Measurements from ENCODE around the gene CSNK1A1.
"Not testable (repeated sequence)": the region's sequence is repeated elsewhere in the genome, so short reads cannot be mapped to it uniquely, and the experiment has no call there.

Gene CSNK1A1

DNA sequence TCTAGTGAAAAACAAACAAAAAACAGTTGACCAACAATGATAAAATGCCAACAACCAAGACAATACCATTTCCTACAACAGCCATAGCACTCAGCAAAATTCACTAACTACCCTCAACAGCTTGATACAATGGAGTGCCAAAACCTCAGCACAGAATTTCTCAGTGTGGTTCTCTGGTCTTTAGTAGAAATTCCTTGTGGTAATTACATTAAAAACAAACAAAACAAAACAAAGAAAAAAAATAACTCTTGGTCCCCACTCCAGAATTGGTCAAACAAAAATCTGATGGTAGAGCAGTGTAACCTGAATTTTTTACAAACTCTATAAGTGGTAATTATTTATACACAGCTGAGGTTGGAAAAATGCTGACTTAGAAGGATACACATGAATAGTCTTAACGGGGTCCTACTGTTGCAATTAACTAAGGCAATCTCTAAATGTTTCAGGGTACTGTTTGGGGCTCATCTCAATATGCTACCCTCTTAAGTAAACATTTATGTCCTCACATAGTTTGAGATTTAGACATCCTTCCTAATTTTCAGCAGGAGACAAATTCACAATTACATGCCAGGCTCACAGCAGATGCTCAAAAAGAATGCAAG is 13.8 kb downstream of the CSNK1A1 start:
- ChIA-PET POLR2A (interaction anchor here (0.7 kb wide), 1 partner anchor 39 kb away, joined by 3 read pairs; no protein-coding TSS in a partner anchor), CTCF (interaction anchor here (1.9 kb wide), 1 partner anchor 26 kb away, joined by 7 read pairs; no protein-coding TSS in a partner anchor)
- H3K4me3 ChIP-seq (ENCODE audit: low read depth, low read length), result no peak overlapping the region
- no peak for TF ChIP-seq CTCF (IDR thresholded peaks at IDR 0.05; ENCODE audit: insufficient read depth, low read length, missing control alignments)
- no peak for DNase-seq (ENCODE audit: low read depth, low spot score)

GRCh38 chr5:149535787-149536186 is 15.5 kb downstream of the CSNK1A1 start:
- CTCF ChIA-PET, result interaction anchor here (1.9 kb wide), 1 partner anchor 24 kb away, joined by 7 read pairs; no protein-coding TSS in a partner anchor
- POLR2A ChIA-PET, result interaction anchor here (1.5 kb wide), 1 partner anchor 50 kb away, joined by 5 read pairs; no protein-coding TSS in a partner anchor

DNA sequence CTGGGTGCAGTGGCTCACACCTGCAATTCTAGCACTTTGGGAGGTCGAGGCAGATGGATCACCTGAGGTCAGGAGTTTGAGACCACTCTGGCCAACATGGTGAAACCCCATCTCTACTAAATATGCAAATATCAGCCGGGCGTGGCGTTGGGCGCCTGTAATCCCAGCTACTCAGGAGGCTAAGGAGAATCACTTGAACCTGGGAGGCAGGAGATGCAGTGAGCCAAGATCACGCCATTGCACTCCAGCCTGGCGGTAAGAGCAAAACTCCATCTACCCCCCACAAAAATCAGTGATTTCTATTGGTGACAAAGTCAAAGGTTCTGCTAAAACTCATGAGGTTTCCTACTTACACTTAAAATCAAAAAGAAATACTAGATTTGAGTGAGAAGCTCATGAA is 18.8 kb downstream of the CSNK1A1 start:
- ChIA-PET CTCF (interaction anchor here (1.0 to 1.5 kb wide), 2 partner anchors 13 to 17 kb away, joined by 3 to 4 read pairs; no protein-coding TSS in a partner anchor), POLR2A (no interaction called here)
- H3K4me3 ChIP-seq (ENCODE audit: low read depth, low read length), result no peak overlapping the region
- DNase-seq (ENCODE audit: low read depth, low spot score), result no peak
- TF ChIP-seq CTCF (IDR thresholded peaks at IDR 0.05; ENCODE audit: insufficient read depth, low read length, missing control alignments), result no peak

More at GRCh38 chr5:149535787-149536186, 15.5 kb downstream of the CSNK1A1 start:
- not testable (repeated sequence) for DNase-seq (ENCODE audit: low read depth, low spot score); H3K4me3 ChIP-seq (ENCODE audit: low read depth, low read length)

- POLR2A ChIA-PET, result no interaction called here
- CTCF ChIA-PET, result no interaction called here
- no peak overlapping the region for H3K4me3 ChIP-seq (ENCODE audit: low read depth, low read length)
- no peak for TF ChIP-seq CTCF (IDR thresholded peaks at IDR 0.05; ENCODE audit: insufficient read depth, low read length, missing control alignments)
- no peak for DNase-seq (ENCODE audit: low read depth, low spot score)
Observed at GRCh38 chr5:149529463-149529862, 21.8 kb downstream of the CSNK1A1 start.

- no peak overlapping the region for H3K4me3 ChIP-seq (ENCODE audit: low read depth, low read length)
- ChIA-PET POLR2A (no interaction called here), CTCF (interaction anchor here (0.8 to 2.2 kb wide), 8 partner anchors 12 to 161 kb away, joined by 3 to 7 read pairs (median 3); partner anchors contain the start of gene CSNK1A1)
- TF ChIP-seq CTCF (IDR thresholded peaks at IDR 0.05; ENCODE audit: insufficient read depth, low read length, missing control alignments), result no peak
- DNase-seq (ENCODE audit: low read depth, low spot score), result no peak
Observed at GRCh38 chr5:149528281-149529060, 22.8 kb downstream of the CSNK1A1 start.

GRCh38 chr5:149526845-149527590 is 24.2 kb downstream of the CSNK1A1 start:
- CTCF ChIA-PET, result interaction anchor here (1.0 to 2.2 kb wide), 8 partner anchors 8 to 84 kb away, joined by 3 to 7 read pairs (median 4); partner anchors contain the start of gene CSNK1A1
- TF ChIP-seq CTCF (IDR thresholded peaks at IDR 0.05; ENCODE audit: insufficient read depth, low read length, missing control alignments), result no peak
- DNase-seq (ENCODE audit: low read depth, low spot score), result no peak
- H3K4me3 ChIP-seq (ENCODE audit: low read depth, low read length), result no peak overlapping the region
- POLR2A ChIA-PET, result no interaction called here

All from AG04449 (cell line).